AG10803 (cell line): Measurements from ENCODE around the gene GNB1.
A peak's percentile ranks its signal among the peaks of the same experiment; 100 is the strongest.

ENCODE experiments used
- DNase-seq: peaks from one replicate; pipeline ENCODE4 v3.0.0; 2010; ENCODE audit warnings: low read depth
- H3K4me3 ChIP-seq: 2 replicates; pipeline ENCODE4 v1.5.1; 2011; ENCODE audit warnings: mild to moderate bottlenecking, low read length, control low read depth
- CTCF ChIP-seq: conservative IDR thresholded peaks from 2 replicates; pipeline ENCODE4 v1.5.1; 2011; ENCODE audit warnings: mild to moderate bottlenecking, low read length, control low read depth, inconsistent platforms

Gene GNB1

DNA sequence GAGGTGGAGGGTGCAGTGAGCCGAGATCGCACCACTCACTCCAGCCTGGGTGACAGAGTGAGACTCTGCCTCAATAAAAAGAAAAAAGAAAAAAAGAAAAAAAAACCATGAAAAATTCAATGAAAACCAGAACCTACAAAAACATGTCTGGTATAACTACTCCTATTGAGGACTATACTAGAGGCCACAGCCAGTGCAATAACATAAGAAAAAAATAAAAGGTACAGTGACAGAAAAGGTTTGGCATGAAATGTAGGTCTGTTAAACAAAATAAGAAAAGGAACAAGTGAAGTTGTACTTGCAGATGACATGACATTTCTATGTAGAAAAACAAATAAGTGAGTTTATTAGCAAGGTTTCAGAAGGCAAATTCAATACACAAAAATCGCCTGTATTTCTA is 120.8 kb downstream of the GNB1 start:
- no peak for TF ChIP-seq CTCF
- no peak overlapping the region for H3K4me3 ChIP-seq
- DNase-seq = no peak

DNA sequence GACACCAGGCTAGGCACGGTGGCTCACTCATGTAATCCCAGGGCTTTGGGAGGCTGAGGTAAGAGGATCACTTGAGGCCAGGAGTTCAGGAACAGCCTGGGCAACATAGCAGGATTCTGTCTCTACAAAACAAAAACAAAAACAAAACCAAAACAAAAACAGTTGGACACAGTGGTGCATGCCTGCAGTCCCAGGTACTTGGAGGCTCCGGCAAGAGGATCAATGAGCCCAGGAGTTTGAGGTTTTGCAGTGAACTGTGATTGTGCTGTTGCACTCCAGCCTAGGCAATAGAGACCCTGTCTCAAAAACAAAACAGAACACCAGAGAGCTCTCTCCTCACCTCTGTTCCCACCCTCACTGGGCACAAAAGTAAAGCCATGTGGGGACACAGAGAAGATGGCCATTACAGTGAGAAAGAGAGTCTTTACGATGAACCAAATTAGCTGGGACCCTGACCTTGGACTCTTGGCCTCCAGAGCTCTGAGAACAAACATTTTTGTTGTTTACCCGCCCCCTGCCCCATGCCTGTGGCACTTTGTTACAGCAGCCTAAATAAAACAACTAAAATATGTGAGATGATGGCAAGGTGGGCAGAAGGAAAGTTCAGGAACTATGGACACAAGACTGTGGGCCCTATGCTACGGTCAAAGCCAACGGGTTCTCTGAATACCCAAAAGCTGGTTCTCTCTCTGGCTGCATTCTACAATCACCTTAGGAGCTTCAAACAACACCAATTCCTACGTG is 122.5 kb downstream of the GNB1 start:
- TF ChIP-seq CTCF = no peak
- H3K4me3 ChIP-seq = no peak overlapping the region

DNA sequence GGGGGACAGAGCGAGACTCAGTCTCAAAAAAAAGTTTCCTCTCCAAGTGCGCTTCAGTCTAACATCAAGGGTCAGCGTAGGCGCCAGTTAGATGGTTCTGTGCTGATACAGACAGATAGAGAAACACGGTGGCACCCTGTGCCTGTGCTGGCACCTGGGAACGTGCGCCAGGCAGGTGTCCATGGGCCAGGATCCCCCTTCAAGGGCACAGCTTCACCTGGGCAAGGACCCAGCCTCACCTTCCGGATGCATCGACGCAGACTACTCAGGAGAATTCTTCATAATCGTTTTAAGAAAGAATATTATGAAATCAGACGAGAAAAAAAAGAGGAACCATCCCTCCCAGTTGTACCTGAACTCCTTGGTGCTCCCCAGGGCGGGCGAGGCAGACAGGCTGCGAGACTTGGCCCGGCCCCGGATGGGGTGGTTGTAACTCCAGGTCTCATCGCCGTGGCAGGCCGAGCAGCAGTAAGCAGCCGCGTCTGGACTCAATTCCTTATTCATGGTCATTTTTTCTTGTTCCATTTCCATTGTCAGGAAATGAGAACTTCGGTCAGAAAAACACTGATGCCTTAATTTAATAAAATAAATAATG is 125.9 kb downstream of the GNB1 start:
- TF ChIP-seq CTCF = no peak
- no peak overlapping the region for H3K4me3 ChIP-seq
- no peak for DNase-seq

More for the DNA sequence above, 122.5 kb downstream of the GNB1 start:
- no peak for DNase-seq

DNA sequence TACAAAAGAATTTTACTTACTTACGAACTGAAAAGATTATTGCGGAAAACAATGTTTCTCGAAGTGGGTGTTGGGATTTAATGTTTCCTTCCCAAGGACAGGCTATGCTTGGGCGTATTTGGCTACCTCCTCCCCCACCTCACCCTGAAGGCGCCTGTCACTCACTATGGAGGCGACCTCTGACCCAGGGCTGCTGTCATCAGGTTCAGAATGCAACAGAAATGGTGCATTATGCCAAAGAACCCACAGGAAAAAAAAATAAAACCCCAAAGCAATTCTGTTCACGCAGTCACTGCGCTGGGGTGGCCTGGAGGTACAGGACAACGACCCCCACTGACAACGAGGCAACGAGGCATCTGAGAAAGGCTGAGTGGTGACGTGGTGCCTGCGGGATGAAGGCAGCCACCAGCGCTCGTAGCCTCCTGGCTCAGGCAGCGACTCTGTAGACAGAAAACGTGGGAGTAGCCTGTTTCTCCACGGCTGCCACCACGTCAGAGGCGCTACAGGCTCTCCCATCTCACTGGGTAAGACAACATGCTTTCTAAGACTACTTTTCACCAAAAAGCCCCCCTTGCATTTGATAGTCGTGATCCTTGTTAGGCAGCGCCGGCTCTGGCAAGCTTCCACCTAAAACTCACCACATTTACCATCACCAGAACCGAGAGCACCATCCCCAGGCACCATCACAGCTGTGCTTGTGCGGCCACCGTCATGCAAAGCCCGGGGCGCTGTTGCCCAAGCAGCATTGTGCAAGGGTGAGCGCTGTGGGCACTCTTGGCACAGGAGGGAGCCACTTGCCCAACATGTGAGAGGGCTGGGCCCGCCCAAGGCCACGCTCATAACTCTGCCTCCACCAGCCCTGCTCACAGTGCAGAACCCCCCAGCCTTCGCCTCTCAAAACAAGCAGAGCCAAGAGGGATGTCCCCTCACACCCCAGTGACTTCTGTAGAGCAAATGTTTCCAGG is 126.9 kb downstream of the GNB1 start:
- DNase-seq = peak; percentile 57
- no peak for TF ChIP-seq CTCF
- H3K4me3 ChIP-seq = no peak overlapping the region

- no peak for TF ChIP-seq CTCF
- DNase-seq = no peak
- no peak overlapping the region for H3K4me3 ChIP-seq
These were observed 129.1 kb downstream of the GNB1 start for GRCh38 chr1:1761504-1762376.

DNA sequence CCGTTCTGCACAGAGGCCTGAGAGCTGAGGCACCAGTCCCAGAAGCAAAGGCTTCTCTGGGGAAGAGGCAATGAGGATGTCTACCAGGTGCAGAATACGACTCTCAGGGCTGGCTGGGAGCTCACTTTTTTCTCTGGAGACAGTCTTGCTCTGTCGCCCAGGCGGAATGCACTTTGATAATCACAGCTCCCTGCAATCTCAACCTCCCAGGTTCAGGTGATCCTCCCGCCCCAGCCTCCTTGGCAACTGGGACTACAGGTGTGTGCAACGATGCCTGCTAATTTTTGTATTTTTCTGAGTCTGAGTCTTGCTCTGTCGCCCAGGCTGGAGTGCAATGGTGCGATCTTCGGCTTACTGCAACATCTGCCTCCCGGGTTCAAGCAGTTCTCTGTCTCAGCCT is 130.2 kb downstream of the GNB1 start:
- DNase-seq = no peak
- H3K4me3 ChIP-seq = no peak overlapping the region
- TF ChIP-seq CTCF = no peak
